Skeletal muscle tissue (tissue), 4 donors: Measurements from ENCODE around the gene TSPAN31. TPM values are rescaled to one million over a fixed set of nuclear protein-coding genes. Genes with fewer than 3 reads are reported as not detected.
"Not testable (repeated sequence)": the region's sequence is repeated elsewhere in the genome, so short reads cannot be mapped to it uniquely, and the experiment has no call there.

ENCODE experiments used
- H3K27ac ChIP-seq: one replicate; pipeline ENCODE4 v1.7.0; 2013; ENCODE audit warnings: mild to moderate bottlenecking, low read depth, low read length, inconsistent platforms
- H3K27me3 ChIP-seq, 3 donors: one replicate each; pipeline ENCODE4 v1.7.0; 2013; ENCODE audit warnings: low read length in 3 of 3; ENCODE audit not compliant: control insufficient read depth in 3 of 3, insufficient read depth in 3 of 3
- H3K36me3 ChIP-seq, 3 donors: one replicate each; pipeline ENCODE4 v1.7.0; 2013; ENCODE audit warnings: low read length in 3 of 3; ENCODE audit not compliant: control insufficient read depth in 3 of 3, insufficient read depth in 3 of 3
- H3K4me1 ChIP-seq, 3 donors: one replicate each; pipeline ENCODE4 v1.7.0; 2013; ENCODE audit warnings: low read length in 3 of 3, mild to moderate bottlenecking in 3 of 3; ENCODE audit not compliant: control insufficient read depth in 3 of 3, insufficient read depth in 3 of 3
- H3K4me3 ChIP-seq, 3 donors: one replicate each; pipeline ENCODE4 v1.7.0; 2013; ENCODE audit warnings: low read length in 3 of 3
- H3K9ac ChIP-seq, 3 donors: one replicate each; pipeline ENCODE4 v1.7.0; 2013; ENCODE audit warnings: low read length in 3 of 3, mild to moderate bottlenecking in 3 of 3, moderate library complexity in 2 of 3, low read depth in 1 of 3
- H3K9me3 ChIP-seq, 3 donors: one replicate each; pipeline ENCODE4 v1.7.0; 2013; ENCODE audit warnings: low read length in 3 of 3; ENCODE audit not compliant: control insufficient read depth in 3 of 3
- total RNA-seq: library from RNA; depleted of rRNA; stranded (reverse); fragments of >200 nt; gene quantifications from one replicate; pipeline ENCODE4 v1.2.3, GENCODE V29; 2014
- donor health status: Osteomylitis.

Gene TSPAN31
- total RNA-seq, 1 donor from 2014 or later: 57.9 TPM

DNA sequence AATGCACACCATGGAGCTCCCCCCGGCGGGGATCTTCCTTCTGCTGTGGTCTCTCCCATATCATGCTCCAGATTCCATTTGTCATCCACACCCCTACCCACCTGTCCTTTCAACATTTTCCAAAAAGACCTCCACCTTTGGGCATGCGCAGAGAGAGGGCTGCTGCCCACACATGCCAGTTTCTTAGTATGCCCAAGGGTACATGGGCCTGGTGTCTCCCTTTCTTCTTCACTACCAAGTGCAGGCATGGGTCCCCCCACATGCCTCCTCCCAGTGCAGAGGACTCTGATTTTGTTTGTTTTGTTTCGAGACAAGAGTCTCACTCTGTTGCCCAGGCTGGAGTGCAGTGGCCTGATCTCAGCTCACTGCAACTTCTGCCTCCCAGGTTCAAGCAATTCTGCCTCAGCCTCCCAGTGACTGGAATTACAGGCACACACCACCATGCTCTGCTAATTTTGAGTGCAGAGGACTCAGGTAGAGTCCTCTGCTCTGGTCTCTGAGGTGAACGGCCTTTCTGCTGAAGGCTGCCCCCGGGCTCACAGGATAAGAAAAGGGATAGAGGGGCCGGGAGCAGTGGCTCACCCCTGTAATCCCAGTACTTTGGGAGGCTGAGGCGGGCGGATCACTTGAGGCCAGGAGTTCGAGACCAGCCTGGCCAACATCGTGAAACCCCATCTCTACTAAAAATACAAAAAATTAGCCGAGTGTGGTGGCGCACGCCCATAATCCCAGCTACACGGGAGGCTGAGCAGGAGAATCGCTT, 22.8 kb upstream of the TSPAN31 start:
- H3K4me1 ChIP-seq: peaks cover 9 to 12% (median 10%) of the 10 kb centered on the region in 3 donors
- H3K9ac ChIP-seq, H3K9me3 ChIP-seq, H3K4me3 ChIP-seq, H3K27ac ChIP-seq: not testable (repeated sequence)
- peaks cover 8 to 30% (median 29%) of the 10 kb centered on the region in 3 donors for H3K27me3 ChIP-seq
- H3K36me3 ChIP-seq: peaks cover 37 to 41% (median 38%) of the 10 kb centered on the region in 3 donors

DNA sequence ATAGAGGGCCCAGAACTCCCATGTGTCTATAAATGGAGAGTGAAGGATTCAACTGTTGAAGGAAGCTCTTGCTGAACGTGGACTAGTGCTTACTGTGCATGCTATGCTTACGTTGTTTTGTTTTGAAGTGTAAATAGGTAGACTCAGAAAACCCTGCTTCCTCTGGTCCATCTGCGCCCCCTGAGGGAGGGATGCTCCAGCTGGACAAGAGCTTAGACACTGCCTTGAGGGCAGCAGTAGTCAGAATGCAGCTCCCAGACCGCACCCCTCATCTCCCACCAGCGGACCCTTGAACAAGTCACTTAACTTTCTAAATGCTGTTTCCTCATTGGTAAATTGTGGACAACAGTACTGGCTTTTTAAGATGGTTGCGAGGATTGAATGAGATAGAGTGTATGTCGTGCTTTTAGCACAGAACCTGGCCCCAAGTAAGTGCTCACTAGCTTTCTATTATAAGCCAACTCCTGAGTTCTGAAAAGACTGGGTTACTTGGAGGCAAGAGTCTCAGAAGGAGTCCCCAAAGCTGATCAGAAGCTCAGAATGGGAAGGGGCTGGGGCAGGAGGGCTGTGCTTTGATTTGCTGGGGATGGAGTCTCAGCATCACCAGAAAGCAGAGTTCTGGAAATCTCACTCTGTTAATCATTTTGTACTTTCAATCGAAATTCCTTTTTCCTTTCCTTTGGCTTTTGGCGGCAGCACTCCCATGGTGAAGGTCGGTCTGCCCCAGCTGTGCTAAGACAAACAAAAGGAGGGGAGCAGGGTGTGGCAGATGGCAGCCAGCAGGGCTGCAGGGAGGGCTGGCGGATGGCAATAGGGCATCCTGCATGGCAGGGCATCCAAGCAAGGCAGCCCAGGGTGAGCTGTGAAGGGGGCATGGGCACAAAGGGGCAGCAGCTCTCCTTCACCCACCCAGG, 21.9 kb upstream of the TSPAN31 start:
- H3K9ac ChIP-seq: no peak overlapping the region
- H3K27ac ChIP-seq: no peak overlapping the region
- H3K4me3 ChIP-seq: no peak overlapping the region
- H3K4me1 ChIP-seq: peaks cover 15 to 19% (median 18%) of the 10 kb centered on the region in 3 donors
- H3K9me3 ChIP-seq: no peaks in the 10 kb centered on the region
- H3K36me3 ChIP-seq: peaks cover 32 to 36% (median 33%) of the 10 kb centered on the region in 3 donors
- peaks cover 15 to 39% (median 39%) of the 10 kb centered on the region in 3 donors for H3K27me3 ChIP-seq

GRCh38 chr12:57723630-57723962, 21.2 kb upstream of the TSPAN31 start:
- Histone ChIP-seq H3K4me1 (peaks cover 15 to 19% (median 18%) of the 10 kb centered on the region in 3 donors), H3K9me3 (no peaks in the 10 kb centered on the region), H3K9ac (no peak overlapping the region), H3K27me3 (peaks cover 15 to 44% (median 43%) of the 10 kb centered on the region in 3 donors), H3K36me3 (peaks cover 26 to 29% (median 27%) of the 10 kb centered on the region in 3 donors), H3K4me3 (no peak overlapping the region), H3K27ac (no peak overlapping the region)

- H3K27me3 ChIP-seq: peaks cover 15 to 45% (median 43%) of the 10 kb centered on the region in 3 donors
- peaks cover 15 to 19% (median 18%) of the 10 kb centered on the region in 3 donors for H3K4me1 ChIP-seq
- H3K9me3 ChIP-seq: no peaks in the 10 kb centered on the region
- no peak overlapping the region for H3K27ac ChIP-seq
- H3K36me3 ChIP-seq: peaks cover 19 to 23% (median 21%) of the 10 kb centered on the region in 3 donors
- no peak overlapping the region for H3K4me3 ChIP-seq
- no peak overlapping the region for H3K9ac ChIP-seq
Observed at GRCh38 chr12:57724003-57724935, 20.6 kb upstream of the TSPAN31 start.

GRCh38 chr12:57724936-57725740, 19.7 kb upstream of the TSPAN31 start:
- no peaks in the 10 kb centered on the region for H3K9me3 ChIP-seq
- H3K27ac ChIP-seq: no peak overlapping the region
- H3K4me1 ChIP-seq: peaks cover 15 to 19% (median 18%) of the 10 kb centered on the region in 3 donors
- H3K4me3 ChIP-seq: no peak overlapping the region
- H3K36me3 ChIP-seq: peaks cover 11 to 15% (median 12%) of the 10 kb centered on the region in 3 donors
- no peak overlapping the region for H3K9ac ChIP-seq
- peaks cover 15 to 49% (median 43%) of the 10 kb centered on the region in 3 donors for H3K27me3 ChIP-seq

DNA sequence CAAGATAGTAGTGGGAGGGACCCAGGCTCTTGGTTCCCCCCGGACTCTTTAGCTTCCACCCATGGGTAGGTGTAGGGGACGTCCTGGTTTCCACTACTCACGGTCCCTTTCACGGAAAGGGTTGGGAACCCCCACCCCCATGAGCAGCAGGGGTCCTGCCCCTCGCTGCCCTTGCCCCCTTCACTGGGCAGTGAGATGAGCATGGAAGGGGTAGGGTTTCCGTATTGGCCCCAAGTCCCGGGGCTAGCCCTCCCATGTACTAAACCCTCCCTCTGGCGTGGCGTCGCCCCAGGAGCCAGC, 19.0 kb upstream of the TSPAN31 start:
- Histone ChIP-seq H3K36me3 (peaks cover 4 to 9% (median 6%) of the 10 kb centered on the region in 3 donors), H3K4me1 (peaks cover 15 to 19% (median 18%) of the 10 kb centered on the region in 3 donors), H3K9me3 (no peaks in the 10 kb centered on the region), H3K27ac (no peak overlapping the region), H3K9ac (peak overlapping the region in 1 of 3 donors; percentile 40), H3K27me3 (peaks cover 18 to 52% (median 44%) of the 10 kb centered on the region in 3 donors), H3K4me3 (peak overlapping the region; percentile 70 to 74 (median 71))

- peaks cover 18 to 55% (median 49%) of the 10 kb centered on the region in 3 donors for H3K27me3 ChIP-seq
- peaks cover 15 to 19% (median 18%) of the 10 kb centered on the region in 3 donors for H3K4me1 ChIP-seq
- peaks cover 2 to 4% (median 2%) of the 10 kb centered on the region in 3 donors for H3K36me3 ChIP-seq
- peak overlapping the region; percentile 30 to 57 (median 53) for H3K9ac ChIP-seq
- peak overlapping the region; percentile 70 to 74 (median 71) for H3K4me3 ChIP-seq
- H3K9me3 ChIP-seq: no peaks in the 10 kb centered on the region
- H3K27ac ChIP-seq: peak overlapping the region; percentile 60
Observed at GRCh38 chr12:57726151-57726883, 18.5 kb upstream of the TSPAN31 start.

DNA sequence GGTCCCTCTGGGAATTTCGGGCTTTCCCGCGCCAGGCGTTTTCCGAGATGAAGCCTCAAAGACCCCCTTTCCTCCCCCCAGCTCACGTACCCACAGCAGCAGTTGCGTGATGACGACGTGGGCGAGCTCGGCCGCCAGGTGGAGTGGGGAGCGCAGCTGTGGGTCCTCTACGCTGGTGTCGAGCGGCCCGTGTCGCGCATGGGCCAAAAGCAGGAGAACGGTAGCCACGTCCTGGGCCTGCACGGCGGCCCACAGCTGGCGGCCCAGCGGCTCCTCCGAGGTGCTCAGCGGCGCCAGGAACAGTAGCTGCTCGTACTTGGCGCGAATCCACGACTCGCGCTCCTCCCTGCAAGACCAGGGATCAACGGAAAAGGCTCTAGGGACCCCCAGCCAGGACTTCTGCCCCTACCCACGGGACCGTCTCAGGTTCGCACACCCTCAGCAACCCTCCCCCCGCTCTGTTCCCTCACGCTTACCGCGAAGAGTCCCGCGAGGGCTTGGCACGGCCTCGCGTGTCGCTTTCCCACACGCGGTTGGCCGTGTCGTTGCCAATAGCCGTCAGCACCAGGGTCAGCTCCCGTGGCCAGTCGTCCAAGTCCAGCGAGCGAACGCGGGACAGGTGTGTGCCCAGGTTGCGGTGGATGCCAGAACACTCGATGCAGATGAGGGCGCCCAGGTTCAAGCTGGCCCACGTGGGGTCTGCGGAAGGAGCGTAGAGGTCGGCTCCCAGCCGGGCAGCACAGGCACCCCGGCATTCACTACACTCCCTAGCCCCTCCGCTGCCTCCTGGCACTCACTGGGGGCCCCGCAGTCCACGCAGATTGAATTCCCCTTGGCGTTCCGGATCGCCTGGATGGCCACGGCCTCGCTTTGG, 17.7 kb upstream of the TSPAN31 start:
- Histone ChIP-seq H3K27ac (no peak overlapping the region), H3K9me3 (no peaks in the 10 kb centered on the region), H3K36me3 (peaks cover 0 to 2% (median 0%) of the 10 kb centered on the region in 3 donors), H3K27me3 (peaks cover 18 to 60% (median 54%) of the 10 kb centered on the region in 3 donors), H3K4me1 (peaks cover 15 to 19% (median 18%) of the 10 kb centered on the region in 3 donors), H3K4me3 (peak overlapping the region; percentile 60 to 74 (median 70)), H3K9ac (peak overlapping the region in 1 of 3 donors; percentile 57)
